ENCODE results near the gene CCDC106. TPM values are rescaled to one million over a fixed set of nuclear protein-coding genes. Genes with fewer than 3 reads are reported as not detected.
A peak's percentile ranks its signal among the peaks of the same experiment; 100 is the strongest.

CCDC106 gene
- total RNA-seq, 2 donors from 2014 or later = 19.1 to 30.0 TPM

GRCh38 chr19:55651236-55651635 lies 3.2 kb downstream of the CCDC106 start:
- DNase-seq (ENCODE audit: low spot score) = no peak
- no peaks in the 10 kb centered on the region for H3K36me3 ChIP-seq
- H3K9me3 ChIP-seq = no peaks in the 10 kb centered on the region
- no peak for TF ChIP-seq CTCF (IDR thresholded peaks at IDR 0.05)
- no peak overlapping the region for H3K27ac ChIP-seq
- peaks cover 0 to 38% of the 10 kb centered on the region in 2 donors for H3K4me1 ChIP-seq
- no peak overlapping the region for H3K4me3 ChIP-seq
- H3K27me3 ChIP-seq = no peaks in the 10 kb centered on the region

- H3K9me3 ChIP-seq = no peaks in the 10 kb centered on the region
- no peak overlapping the region for H3K4me3 ChIP-seq
- no peak for TF ChIP-seq CTCF (IDR thresholded peaks at IDR 0.05)
- H3K27ac ChIP-seq = peak overlapping the region; percentile 97 to 99
- DNase-seq (ENCODE audit: low spot score) = no peak
- no peaks in the 10 kb centered on the region for H3K27me3 ChIP-seq
- peaks cover 0 to 44% of the 10 kb centered on the region in 2 donors for H3K4me1 ChIP-seq
- H3K36me3 ChIP-seq = no peaks in the 10 kb centered on the region
These were observed 4.5 kb downstream of the CCDC106 start for GRCh38 chr19:55652311-55653128.

GRCh38 chr19:55653651-55654322 lies 5.8 kb downstream of the CCDC106 start:
- Histone ChIP-seq H3K4me1 (peaks cover 0 to 49% of the 10 kb centered on the region in 2 donors), H3K36me3 (no peaks in the 10 kb centered on the region), H3K4me3 (peak overlapping the region; percentile 63 to 88), H3K27me3 (no peaks in the 10 kb centered on the region), H3K27ac (peak overlapping the region; percentile 97 to 99), H3K9me3 (no peaks in the 10 kb centered on the region)
- TF ChIP-seq CTCF (IDR thresholded peaks at IDR 0.05) = peak; percentile 91 to 97
- DNase-seq (ENCODE audit: low spot score) = peak; percentile 98

- no peak for TF ChIP-seq CTCF (IDR thresholded peaks at IDR 0.05)
- Histone ChIP-seq H3K4me3 (peak overlapping the region; percentile 63 to 88), H3K27me3 (no peaks in the 10 kb centered on the region), H3K4me1 (peaks cover 0 to 49% of the 10 kb centered on the region in 2 donors), H3K36me3 (peaks cover 3% of the 10 kb centered on the region), H3K9me3 (no peaks in the 10 kb centered on the region), H3K27ac (peak overlapping the region; percentile 97 to 99)
- DNase-seq (ENCODE audit: low spot score) = peak; percentile 100
These were observed 6.4 kb downstream of the CCDC106 start for GRCh38 chr19:55654323-55654867.

- Histone ChIP-seq H3K9me3 (no peaks in the 10 kb centered on the region), H3K27ac (peak within 1 kb of the TSS; percentile 97 to 99), H3K36me3 (peaks cover 8% of the 10 kb centered on the region), H3K27me3 (no peaks in the 10 kb centered on the region), H3K4me1 (peaks cover 0 to 53% of the 10 kb centered on the region in 2 donors), H3K4me3 (peak within 1 kb of the TSS; percentile 63 to 88)
- DNase-seq (ENCODE audit: low spot score) = peak; percentile 94
- TF ChIP-seq CTCF (IDR thresholded peaks at IDR 0.05) = peak in 1 of 2 donors; percentile 16
These were observed 7.0 kb downstream of the CCDC106 start, which contains the start of gene U2AF2 for GRCh38 chr19:55654868-55655647. TSS of gene U2AF2 (plus strand) at chr19:55655035. CDS start at chr19:55655105, 70 bp downstream.

Data from right atrium auricular region (tissue), 2 donors.